Measurements from ENCODE around the gene NTPCR. TPM values are rescaled to one million over a fixed set of nuclear protein-coding genes. Genes with fewer than 3 reads are reported as not detected.
"Not testable (repeated sequence)": the region's sequence is repeated elsewhere in the genome, so short reads cannot be mapped to it uniquely, and the experiment has no call there.

The NTPCR gene
- total RNA-seq, 1 experiment from 2014 or later: 46.8 TPM

GRCh38 chr1:232998138-232998537, 47.7 kb downstream of the NTPCR start:
- BruUV-seq (replicated peaks): no TSS peak
- TF ChIP-seq CTCF (IDR thresholded peaks at IDR 0.05) (no peak), POLR2AphosphoS5 (IDR thresholded peaks at IDR 0.05; ENCODE audit: low read depth, low read length) (no peak)
- H3K27ac ChIP-seq (ENCODE audit: low read length): no peak overlapping the region
- DNase-seq (ENCODE audit: low read depth, low spot score) (no peak), ATAC-seq (no peak)
- H3K4me3 ChIP-seq (ENCODE audit: low read depth in 2 of 2, low read length in 2 of 2): no peak overlapping the region
- ChIA-PET POLR2A (no interaction called here), CTCF (no interaction called here)
- no peaks in the 10 kb centered on the region for H3K9me3 ChIP-seq (ENCODE audit: control insufficient read depth, insufficient read depth, low read depth, low read length)
- no peaks in the 10 kb centered on the region for H3K27me3 ChIP-seq (ENCODE audit: control insufficient read depth, insufficient read depth, low read length)
- in situ Hi-C loops (cut with HindIII; ENCODE audit: low pct_unique_long_range_greater_than_20kb, low sequenced_read_pairs): no loop called here
- intact Hi-C loops (cut with micrococcal nuclease; ENCODE audit: unreplicated experiment): no loop called here
- H3K4me1 ChIP-seq (ENCODE audit: control insufficient read depth, insufficient read depth, low read length): no peaks in the 10 kb centered on the region
- no peaks in the 10 kb centered on the region for H3K36me3 ChIP-seq (ENCODE audit: control insufficient read depth, insufficient read depth, low read length)

- no peak for DNase-seq (ENCODE audit: low read depth, low spot score)
- Histone ChIP-seq H3K36me3 (ENCODE audit: control insufficient read depth, insufficient read depth, low read length) (no peaks in the 10 kb centered on the region), H3K9me3 (ENCODE audit: control insufficient read depth, insufficient read depth, low read depth, low read length) (no peaks in the 10 kb centered on the region), H3K27ac (ENCODE audit: low read length) (no peak overlapping the region), H3K4me3 (ENCODE audit: low read depth in 2 of 2, low read length in 2 of 2) (no peak overlapping the region), H3K4me1 (ENCODE audit: control insufficient read depth, insufficient read depth, low read length) (no peaks in the 10 kb centered on the region), H3K27me3 (ENCODE audit: control insufficient read depth, insufficient read depth, low read length) (no peaks in the 10 kb centered on the region)
- no peak for TF ChIP-seq REST (IDR thresholded peaks at IDR 0.05; ENCODE audit: insufficient read depth in 1 of 2, low read depth in 2 of 2, low read length in 1 of 2)
- BruUV-seq (replicated peaks): no TSS peak
- in situ Hi-C loops (cut with HindIII; ENCODE audit: low pct_unique_long_range_greater_than_20kb, low sequenced_read_pairs) (no loop called here), intact Hi-C loops (cut with micrococcal nuclease; ENCODE audit: unreplicated experiment) (no loop called here)
- CTCF ChIA-PET: no interaction called here
- POLR2A ChIA-PET: no interaction called here
- no peak for ATAC-seq
These were observed 48.2 kb downstream of the NTPCR start for GRCh38 chr1:232998646-232999045.

- no peak overlapping the region for H3K27ac ChIP-seq (ENCODE audit: low read length)
- ChIA-PET CTCF (no interaction called here), POLR2A (no interaction called here)
- in situ Hi-C loops (cut with HindIII; ENCODE audit: low pct_unique_long_range_greater_than_20kb, low sequenced_read_pairs): no loop called here
- H3K4me1 ChIP-seq (ENCODE audit: control insufficient read depth, insufficient read depth, low read length): no peaks in the 10 kb centered on the region
- H3K9me3 ChIP-seq (ENCODE audit: control insufficient read depth, insufficient read depth, low read depth, low read length): no peaks in the 10 kb centered on the region
- H3K4me3 ChIP-seq (ENCODE audit: low read depth in 2 of 2, low read length in 2 of 2): no peak overlapping the region
- intact Hi-C loops (cut with micrococcal nuclease; ENCODE audit: unreplicated experiment): no loop called here
- no peak for ATAC-seq
- no peak for DNase-seq (ENCODE audit: low read depth, low spot score)
- H3K27me3 ChIP-seq (ENCODE audit: control insufficient read depth, insufficient read depth, low read length): no peaks in the 10 kb centered on the region
- no peak for TF ChIP-seq SIN3A (IDR thresholded peaks at IDR 0.05; ENCODE audit: borderline replicate concordance, insufficient read depth, low read depth, low read length)
- no peak for TF ChIP-seq TCF7L2 (IDR thresholded peaks at IDR 0.05; ENCODE audit: low read depth, low read length)
- no peak for TF ChIP-seq CTCF (IDR thresholded peaks at IDR 0.05)
- TF ChIP-seq POLR2AphosphoS5 (IDR thresholded peaks at IDR 0.05; ENCODE audit: low read depth, low read length): no peak
- no peak for TF ChIP-seq REST (IDR thresholded peaks at IDR 0.05; ENCODE audit: insufficient read depth in 1 of 2, low read depth in 2 of 2, low read length in 1 of 2)
- BruUV-seq (replicated peaks): no TSS peak
- no peaks in the 10 kb centered on the region for H3K36me3 ChIP-seq (ENCODE audit: control insufficient read depth, insufficient read depth, low read length)
These were observed 49.7 kb downstream of the NTPCR start for GRCh38 chr1:232999956-233000625.

GRCh38 chr1:233003638-233004037, 53.2 kb downstream of the NTPCR start:
- ATAC-seq; H3K9me3 ChIP-seq (ENCODE audit: control insufficient read depth, insufficient read depth, low read depth, low read length); H3K36me3 ChIP-seq (ENCODE audit: control insufficient read depth, insufficient read depth, low read length); H3K27ac ChIP-seq (ENCODE audit: low read length); in situ Hi-C loops (cut with HindIII; ENCODE audit: low pct_unique_long_range_greater_than_20kb, low sequenced_read_pairs); POLR2A ChIA-PET; DNase-seq (ENCODE audit: low read depth, low spot score); H3K4me1 ChIP-seq (ENCODE audit: control insufficient read depth, insufficient read depth, low read length); CTCF ChIA-PET; intact Hi-C loops (cut with micrococcal nuclease; ENCODE audit: unreplicated experiment); H3K27me3 ChIP-seq (ENCODE audit: control insufficient read depth, insufficient read depth, low read length); H3K4me3 ChIP-seq (ENCODE audit: low read depth in 2 of 2, low read length in 2 of 2); BruUV-seq (replicated peaks): not testable (repeated sequence)

Measured in Panc1 (cell line).